Measurements from ENCODE around the gene MORC2.

MORC2 gene

GRCh38 chr22:30878516-30879414 lies 89.8 kb downstream of the MORC2 start:
- no peak overlapping the region for H3K4me3 ChIP-seq (replicated peaks; ENCODE audit: insufficient read depth, low read length)
- no peaks in the 10 kb centered on the region for H3K27me3 ChIP-seq (ENCODE audit: insufficient read depth, poor library complexity, severe bottlenecking)
- TF ChIP-seq SPI1 (IDR thresholded peaks at IDR 0.05; ENCODE audit: borderline replicate concordance, low read depth) (no peak), GABPA (IDR thresholded peaks at IDR 0.05; ENCODE audit: low read depth) (no peak), POLR2AphosphoS5 (IDR thresholded peaks at IDR 0.05; ENCODE audit: low read depth) (no peak)
- TF ChIP-seq, protein P1, sequence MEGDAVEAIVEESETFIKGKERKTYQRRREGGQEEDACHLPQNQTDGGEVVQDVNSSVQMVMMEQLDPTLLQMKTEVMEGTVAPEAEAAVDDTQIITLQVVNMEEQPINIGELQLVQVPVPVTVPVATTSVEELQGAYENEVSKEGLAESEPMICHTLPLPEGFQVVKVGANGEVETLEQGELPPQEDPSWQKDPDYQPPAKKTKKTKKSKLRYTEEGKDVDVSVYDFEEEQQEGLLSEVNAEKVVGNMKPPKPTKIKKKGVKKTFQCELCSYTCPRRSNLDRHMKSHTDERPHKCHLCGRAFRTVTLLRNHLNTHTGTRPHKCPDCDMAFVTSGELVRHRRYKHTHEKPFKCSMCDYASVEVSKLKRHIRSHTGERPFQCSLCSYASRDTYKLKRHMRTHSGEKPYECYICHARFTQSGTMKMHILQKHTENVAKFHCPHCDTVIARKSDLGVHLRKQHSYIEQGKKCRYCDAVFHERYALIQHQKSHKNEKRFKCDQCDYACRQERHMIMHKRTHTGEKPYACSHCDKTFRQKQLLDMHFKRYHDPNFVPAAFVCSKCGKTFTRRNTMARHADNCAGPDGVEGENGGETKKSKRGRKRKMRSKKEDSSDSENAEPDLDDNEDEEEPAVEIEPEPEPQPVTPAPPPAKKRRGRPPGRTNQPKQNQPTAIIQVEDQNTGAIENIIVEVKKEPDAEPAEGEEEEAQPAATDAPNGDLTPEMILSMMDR (IDR thresholded peaks at IDR 0.05; ENCODE audit: insufficient read depth, low read length), result no peak
- TF ChIP-seq, protein P2, sequence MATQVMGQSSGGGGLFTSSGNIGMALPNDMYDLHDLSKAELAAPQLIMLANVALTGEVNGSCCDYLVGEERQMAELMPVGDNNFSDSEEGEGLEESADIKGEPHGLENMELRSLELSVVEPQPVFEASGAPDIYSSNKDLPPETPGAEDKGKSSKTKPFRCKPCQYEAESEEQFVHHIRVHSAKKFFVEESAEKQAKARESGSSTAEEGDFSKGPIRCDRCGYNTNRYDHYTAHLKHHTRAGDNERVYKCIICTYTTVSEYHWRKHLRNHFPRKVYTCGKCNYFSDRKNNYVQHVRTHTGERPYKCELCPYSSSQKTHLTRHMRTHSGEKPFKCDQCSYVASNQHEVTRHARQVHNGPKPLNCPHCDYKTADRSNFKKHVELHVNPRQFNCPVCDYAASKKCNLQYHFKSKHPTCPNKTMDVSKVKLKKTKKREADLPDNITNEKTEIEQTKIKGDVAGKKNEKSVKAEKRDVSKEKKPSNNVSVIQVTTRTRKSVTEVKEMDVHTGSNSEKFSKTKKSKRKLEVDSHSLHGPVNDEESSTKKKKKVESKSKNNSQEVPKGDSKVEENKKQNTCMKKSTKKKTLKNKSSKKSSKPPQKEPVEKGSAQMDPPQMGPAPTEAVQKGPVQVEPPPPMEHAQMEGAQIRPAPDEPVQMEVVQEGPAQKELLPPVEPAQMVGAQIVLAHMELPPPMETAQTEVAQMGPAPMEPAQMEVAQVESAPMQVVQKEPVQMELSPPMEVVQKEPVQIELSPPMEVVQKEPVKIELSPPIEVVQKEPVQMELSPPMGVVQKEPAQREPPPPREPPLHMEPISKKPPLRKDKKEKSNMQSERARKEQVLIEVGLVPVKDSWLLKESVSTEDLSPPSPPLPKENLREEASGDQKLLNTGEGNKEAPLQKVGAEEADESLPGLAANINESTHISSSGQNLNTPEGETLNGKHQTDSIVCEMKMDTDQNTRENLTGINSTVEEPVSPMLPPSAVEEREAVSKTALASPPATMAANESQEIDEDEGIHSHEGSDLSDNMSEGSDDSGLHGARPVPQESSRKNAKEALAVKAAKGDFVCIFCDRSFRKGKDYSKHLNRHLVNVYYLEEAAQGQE (IDR thresholded peaks at IDR 0.05; ENCODE audit: insufficient replicate concordance, low read depth), result no peak
- no peak overlapping the region for H3K27ac ChIP-seq (replicated peaks)
- DNase-seq (ENCODE audit: low read depth in 1 of 2, low spot score in 1 of 2), result no peak

- no peaks in the 10 kb centered on the region for H3K27me3 ChIP-seq (ENCODE audit: insufficient read depth, poor library complexity, severe bottlenecking)
- no peak overlapping the region for H3K4me3 ChIP-seq (replicated peaks; ENCODE audit: insufficient read depth, low read length)
- no peak for DNase-seq (ENCODE audit: low read depth in 1 of 2, low spot score in 1 of 2)
- no peak overlapping the region for H3K27ac ChIP-seq (replicated peaks)
- no peak for TF ChIP-seq SPI1 (IDR thresholded peaks at IDR 0.05; ENCODE audit: borderline replicate concordance, low read depth)
- TF ChIP-seq POLR2AphosphoS5 (IDR thresholded peaks at IDR 0.05; ENCODE audit: low read depth), result no peak
- TF ChIP-seq GABPA (IDR thresholded peaks at IDR 0.05; ENCODE audit: low read depth), result no peak
- TF ChIP-seq, protein P2 (IDR thresholded peaks at IDR 0.05; ENCODE audit: insufficient replicate concordance, low read depth), result no peak
- TF ChIP-seq, protein P1 (IDR thresholded peaks at IDR 0.05; ENCODE audit: insufficient read depth, low read length), result no peak
Measured at GRCh38 chr22:30877662-30878515, 90.7 kb downstream of the MORC2 start.

GRCh38 chr22:30876915-30877553 lies 91.5 kb downstream of the MORC2 start:
- Histone ChIP-seq H3K4me3 (replicated peaks; ENCODE audit: insufficient read depth, low read length) (no peak overlapping the region), H3K27ac (replicated peaks) (no peak overlapping the region), H3K27me3 (ENCODE audit: insufficient read depth, poor library complexity, severe bottlenecking) (no peaks in the 10 kb centered on the region)
- TF ChIP-seq SPI1 (IDR thresholded peaks at IDR 0.05; ENCODE audit: borderline replicate concordance, low read depth) (no peak), GABPA (IDR thresholded peaks at IDR 0.05; ENCODE audit: low read depth) (no peak), POLR2AphosphoS5 (IDR thresholded peaks at IDR 0.05; ENCODE audit: low read depth) (no peak)
- TF ChIP-seq, protein P1 (IDR thresholded peaks at IDR 0.05; ENCODE audit: insufficient read depth, low read length), result no peak
- TF ChIP-seq, protein P2 (IDR thresholded peaks at IDR 0.05; ENCODE audit: insufficient replicate concordance, low read depth), result no peak
- no peak for DNase-seq (ENCODE audit: low read depth in 1 of 2, low spot score in 1 of 2)
